Measurements from ENCODE around the gene PCSK2.

GRCh38 chr20:17315407-17316231 is 88.8 kb downstream of the PCSK2 start:
- TF ChIP-seq CTCF (IDR thresholded peaks at IDR 0.05) (no peak), POLR2AphosphoS5 (IDR thresholded peaks at IDR 0.05) (no peak), POLR2A (IDR thresholded peaks at IDR 0.05) (no peak)
